ENCODE results near the gene RNU1-2. TPM values are rescaled to one million over a fixed set of nuclear protein-coding genes. Genes with fewer than 3 reads are reported as not detected.
"Not testable (repeated sequence)": the region's sequence is repeated elsewhere in the genome, so short reads cannot be mapped to it uniquely, and the experiment has no call there.

RNU1-2 gene
- total RNA-seq, 1 donor from 2014 or later: 9,391 TPM

DNA sequence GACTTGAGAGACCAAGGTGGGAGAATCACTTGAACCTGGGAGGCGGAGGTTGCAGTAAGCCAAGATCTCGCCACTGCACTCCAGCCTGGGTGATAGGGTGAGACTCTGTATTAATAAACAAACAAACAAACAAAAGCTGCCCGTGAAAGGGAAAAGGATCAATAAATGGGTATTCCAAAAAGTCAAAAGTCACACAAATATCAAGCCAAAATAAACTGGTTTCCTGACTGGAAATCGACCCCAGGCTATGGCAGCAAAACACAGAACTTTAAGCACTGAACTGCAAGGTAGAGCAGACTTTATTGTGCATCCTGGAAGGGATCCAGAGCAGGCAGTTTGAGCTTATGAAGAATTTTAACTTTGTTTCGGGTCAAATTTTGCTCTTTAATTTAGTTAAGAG lies 11.3 kb upstream of the RNU1-2 start:
- intact Hi-C loops (cut with DNase I); ATAC-seq (ENCODE audit: poor library complexity): not testable (repeated sequence)

DNA sequence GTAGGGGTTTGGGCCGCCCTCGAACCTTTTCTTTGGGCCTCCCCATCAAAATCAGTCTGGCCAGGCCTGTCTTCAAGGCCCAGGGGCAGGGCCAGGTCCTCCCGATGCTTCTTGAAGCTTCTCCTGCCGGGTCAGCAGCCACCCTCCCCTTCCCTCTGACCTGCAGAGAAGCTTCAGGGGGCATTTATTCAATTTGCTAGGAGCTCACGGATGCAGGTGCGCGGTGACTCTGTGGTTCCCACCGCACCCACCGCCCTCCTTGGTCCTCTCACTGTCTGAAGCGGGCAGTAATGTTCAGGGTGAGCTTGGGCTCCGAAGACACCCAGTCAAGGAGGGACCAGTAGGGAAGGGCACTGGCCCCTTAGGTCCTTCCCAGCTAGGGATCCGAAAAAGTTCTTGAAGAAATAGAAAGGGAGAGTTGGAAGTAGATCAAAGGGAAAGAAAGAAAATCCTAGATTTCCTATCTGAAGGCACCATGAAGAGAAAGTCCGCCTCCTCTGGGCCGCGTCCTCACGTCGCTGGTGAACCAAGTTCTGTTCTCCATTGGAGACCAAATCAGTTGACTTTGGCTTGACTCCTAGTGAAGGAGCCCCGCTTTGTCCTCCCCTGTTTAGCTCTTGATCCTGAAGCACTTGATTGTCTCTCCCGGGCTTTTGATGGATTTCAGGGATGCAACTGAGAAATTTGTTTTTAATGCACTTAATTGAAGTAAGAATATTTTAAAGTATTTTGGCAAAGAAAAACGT lies 8.7 kb upstream of the RNU1-2 start:
- ATAC-seq (ENCODE audit: poor library complexity): no peak
- no peak for DNase-seq
- intact Hi-C loops (cut with DNase I): no loop called here

More for the DNA sequence above, 11.3 kb upstream of the RNU1-2 start:
- not testable (repeated sequence) for DNase-seq

DNA sequence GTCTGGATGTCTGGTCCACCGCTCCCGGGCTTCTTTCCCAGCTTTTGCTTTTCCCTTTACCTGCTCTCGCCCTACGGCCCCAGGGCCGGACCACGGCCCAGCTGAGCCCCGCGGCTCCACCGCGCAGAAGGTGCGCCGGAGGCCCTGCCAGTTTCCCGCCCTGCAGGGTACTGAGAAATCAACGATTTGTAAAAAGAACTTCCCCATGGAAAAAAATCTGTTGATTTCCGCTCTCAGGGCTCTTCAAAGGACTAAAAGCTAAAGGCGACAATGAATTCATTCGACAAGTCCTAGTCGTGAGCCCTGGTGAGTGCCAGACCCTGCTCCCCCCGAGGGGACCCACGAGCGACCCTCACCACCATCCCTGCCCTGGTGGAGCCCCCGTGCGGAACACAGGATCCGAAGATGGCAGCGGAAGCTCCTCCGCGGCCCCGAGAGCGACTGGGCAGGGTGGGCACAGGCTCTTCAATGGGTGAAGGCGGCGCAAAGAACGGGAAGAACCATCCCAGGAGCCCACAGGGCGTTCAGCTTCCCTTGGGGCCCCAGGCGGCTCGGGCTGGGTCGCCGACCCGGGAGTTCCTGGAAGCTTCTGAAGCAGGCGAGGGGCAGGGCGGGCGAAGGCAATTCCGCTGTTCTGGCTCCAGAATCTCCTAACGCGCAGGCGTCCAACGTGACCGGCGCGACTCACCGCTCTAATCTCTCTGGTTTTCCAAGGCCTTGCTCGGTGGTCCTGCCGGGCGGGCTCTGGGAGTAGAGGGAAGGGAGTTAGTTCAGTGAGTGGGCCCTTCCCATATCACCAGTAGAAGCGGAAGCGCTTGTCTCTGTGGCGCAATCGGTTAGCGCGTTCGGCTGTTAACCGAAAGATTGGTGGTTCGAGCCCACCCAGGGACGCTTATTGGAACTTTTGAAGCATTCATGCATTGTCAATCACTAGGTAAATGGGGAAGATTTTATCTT lies 6.6 kb upstream of the RNU1-2 start:
- ATAC-seq (ENCODE audit: poor library complexity): peak; percentile 94
- peak; percentile 83 for DNase-seq
- intact Hi-C loops (cut with DNase I): no loop called here

DNA sequence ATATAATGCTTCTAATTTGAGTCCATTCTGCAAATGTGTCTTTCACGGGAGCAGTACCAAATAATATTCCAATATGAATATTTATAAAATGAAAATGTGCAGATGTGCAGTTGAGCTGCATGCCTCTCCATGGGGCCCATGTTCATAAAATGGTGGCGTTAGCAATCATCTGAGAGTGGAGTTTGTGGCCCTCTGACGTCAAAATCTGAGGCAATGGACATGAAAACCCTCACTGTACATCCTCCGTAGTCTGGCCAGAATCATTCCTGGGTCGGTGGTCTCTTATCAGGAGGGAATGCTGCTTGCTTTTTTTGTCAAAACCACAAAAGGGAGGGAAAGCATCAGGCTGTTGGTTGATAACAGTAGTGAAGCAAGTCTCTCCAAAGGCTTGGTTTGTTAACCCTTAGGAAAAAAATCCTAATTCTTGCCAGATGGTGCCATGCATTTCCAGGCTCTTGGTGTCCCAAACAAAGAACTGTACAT lies 5.2 kb upstream of the RNU1-2 start:
- DNase-seq; intact Hi-C loops (cut with DNase I); ATAC-seq (ENCODE audit: poor library complexity): not testable (repeated sequence)

DNA sequence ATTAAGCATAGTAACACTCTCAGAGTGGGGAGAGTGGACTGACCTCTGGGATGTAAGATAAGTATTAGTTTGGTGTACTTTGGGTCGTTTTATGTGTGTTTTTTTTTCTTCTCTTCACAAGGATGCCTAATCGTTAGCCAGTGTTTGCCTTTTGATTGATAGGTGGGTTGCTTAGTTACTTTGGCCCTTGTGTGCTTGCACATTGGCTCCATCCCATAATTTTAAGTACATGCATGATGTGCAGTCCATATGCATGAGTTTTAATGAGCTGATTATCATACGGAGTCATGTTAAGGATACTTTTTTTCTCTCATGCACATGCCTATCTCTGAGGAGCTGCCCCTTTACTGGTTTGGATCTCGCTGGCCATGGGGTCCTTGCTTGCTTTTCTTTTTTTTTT lies 4.7 kb upstream of the RNU1-2 start:
- DNase-seq; ATAC-seq (ENCODE audit: poor library complexity); intact Hi-C loops (cut with DNase I): not testable (repeated sequence)

DNA sequence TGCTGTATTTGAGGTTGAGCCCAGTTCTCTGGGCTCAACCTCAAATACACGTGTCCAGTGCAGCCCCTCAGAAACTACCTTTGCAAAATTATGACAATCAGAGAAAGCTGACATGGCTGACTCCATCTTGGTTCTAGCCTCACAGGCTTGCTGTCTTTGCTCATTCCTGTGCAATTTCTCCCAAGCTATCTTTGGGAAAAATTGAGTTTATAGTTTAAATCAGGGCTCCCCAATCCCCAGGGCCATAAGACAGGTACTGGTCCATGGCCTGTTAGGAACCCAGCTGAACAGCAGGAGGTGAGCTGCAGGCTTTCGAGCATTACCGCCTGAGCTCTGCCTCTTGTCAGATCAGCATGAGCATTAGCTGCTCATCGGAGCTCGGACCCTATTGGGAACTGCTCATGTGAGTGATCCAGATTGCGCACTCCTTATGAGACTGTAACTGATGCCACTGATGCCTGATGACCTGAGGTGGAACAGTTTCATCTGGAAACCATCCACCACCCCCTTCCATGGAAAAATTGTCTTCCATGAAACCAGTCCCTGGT lies 2.7 kb upstream of the RNU1-2 start:
- ATAC-seq (ENCODE audit: poor library complexity); intact Hi-C loops (cut with DNase I); DNase-seq: not testable (repeated sequence)

DNA sequence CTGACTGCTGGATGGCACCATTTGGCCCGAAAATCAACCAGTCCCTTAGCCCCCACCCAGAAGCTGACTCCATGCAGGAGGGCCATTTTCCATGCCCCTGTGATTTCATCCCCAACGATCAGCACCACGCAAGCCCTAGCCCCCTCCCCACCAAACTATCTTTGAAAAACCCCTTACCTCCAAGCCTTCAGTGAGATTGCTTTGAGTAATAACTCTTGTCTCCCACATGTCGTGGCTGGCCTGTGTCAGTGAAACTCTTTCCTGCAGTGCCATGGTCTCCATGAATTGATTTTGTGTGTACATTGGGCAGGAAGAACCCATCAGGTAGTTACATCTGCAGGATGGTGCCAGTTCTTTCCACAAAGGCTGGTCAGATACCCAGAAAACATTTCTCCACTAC lies 2.0 kb upstream of the RNU1-2 start:
- ATAC-seq (ENCODE audit: poor library complexity); intact Hi-C loops (cut with DNase I); DNase-seq: not testable (repeated sequence)

DNA sequence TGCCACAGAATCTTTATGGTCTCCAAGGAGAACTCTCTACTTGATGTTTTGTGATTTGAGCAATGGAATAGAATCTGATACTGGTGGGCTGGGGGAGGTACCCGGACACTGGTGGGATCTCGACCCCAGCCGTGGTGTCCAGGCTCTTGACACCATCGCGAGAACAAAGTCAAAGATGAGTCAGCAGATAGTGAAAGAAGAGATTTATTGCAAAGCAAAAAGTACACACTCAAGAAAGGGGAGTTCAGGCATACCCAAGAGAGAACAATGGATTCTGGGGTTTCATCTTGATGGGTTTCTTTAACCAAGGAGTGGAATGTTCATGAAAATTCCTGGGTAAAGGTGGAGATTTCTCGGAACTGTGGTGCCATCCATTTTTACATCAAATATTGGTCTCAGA lies 1.4 kb upstream of the RNU1-2 start:
- ATAC-seq (ENCODE audit: poor library complexity); DNase-seq; intact Hi-C loops (cut with DNase I): not testable (repeated sequence)

DNA sequence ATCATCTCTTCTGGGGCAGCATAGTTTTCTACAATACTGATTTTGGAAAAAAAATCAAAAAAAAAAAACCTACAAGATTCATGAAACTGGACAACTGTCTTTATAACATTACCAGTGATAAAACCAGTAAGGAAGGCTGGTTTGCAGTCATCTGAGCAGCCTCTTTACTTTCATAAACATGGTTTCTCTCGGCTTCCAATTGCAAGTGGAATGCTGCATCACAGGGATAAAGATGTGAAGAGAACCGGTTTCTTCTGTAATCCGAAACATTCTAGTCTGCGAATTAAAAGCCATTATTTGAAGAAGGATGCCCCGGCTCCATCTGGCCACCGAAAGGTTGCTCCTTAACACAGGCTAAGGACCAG lies 565 bp upstream of the RNU1-2 start:
- intact Hi-C loops (cut with DNase I); DNase-seq; ATAC-seq (ENCODE audit: poor library complexity): not testable (repeated sequence)

DNA sequence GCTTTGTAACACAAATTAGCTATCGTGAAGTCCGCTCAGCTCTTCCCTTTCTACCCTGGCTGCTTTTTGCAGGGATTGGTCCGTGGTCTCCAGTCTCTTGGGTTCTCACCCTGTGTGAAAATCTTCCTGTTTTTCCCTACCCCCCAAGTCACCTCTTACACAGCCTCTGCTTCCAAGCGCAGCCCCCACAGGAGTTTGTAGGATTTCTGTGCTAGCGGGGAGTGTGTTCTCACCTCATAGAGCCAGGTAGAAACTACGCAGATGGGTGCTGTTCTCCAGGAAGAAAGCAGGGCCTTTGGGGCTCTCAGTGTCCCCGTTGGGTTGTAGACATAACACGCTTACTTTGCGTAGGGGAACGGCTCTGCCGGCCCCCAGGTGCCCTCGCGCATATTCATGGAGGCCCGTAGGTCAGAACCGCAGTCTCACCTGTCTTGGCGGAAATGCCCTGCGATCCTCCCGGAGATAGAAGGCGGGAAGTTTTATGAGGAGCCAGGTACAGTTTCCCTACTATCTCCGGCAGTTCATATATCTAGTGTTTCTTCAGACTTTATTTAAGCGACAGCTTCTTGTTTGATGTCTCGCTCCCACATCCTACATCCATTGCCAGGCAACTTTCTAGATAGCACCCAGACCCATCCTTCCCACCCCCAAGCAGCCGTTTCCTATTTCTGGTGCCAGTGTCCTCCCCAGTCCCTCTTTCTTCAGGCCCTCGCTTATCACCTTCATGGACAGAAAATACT lies 706 bp downstream of the RNU1-2 start:
- ATAC-seq (ENCODE audit: poor library complexity); intact Hi-C loops (cut with DNase I): not testable (repeated sequence)
- DNase-seq: peak; percentile 44

DNA sequence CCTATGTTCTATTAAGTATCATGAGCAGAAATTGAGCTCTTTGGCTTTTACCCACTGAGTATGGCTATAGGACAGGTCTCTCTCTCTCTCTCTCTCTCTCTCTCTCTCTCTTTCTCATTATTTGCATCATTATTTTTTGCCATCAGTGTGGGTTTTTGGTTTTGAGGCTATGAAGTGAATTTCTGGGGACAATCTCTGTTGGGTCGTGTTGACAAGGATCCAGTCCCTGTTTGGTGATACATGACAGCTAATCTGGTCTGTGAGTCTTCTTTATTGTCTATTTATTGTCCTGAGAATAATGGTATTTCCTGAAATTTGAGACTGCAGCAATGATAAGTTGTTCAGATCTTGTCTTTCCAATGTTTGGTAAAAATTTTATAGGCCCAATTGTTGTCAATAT lies 1.9 kb downstream of the RNU1-2 start:
- DNase-seq; intact Hi-C loops (cut with DNase I); ATAC-seq (ENCODE audit: poor library complexity): not testable (repeated sequence)

DNA sequence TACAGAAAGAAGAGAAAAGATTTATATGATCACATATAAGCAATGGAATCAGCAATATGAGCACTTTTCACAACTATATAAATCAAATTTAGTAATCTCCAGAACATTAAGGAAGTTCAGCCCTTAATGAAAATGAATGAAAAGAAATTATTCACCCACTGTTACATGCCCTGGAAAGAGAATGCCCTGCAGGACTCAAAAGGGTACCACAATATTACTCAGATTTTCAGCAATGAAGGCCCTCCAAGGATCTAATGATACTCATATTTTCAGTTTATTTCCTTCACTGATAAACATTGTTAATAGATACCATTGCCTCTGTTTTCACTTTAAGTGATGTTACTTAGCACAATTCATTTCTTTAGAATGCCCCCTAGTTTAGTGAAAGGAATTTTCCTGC lies 2.5 kb downstream of the RNU1-2 start:
- DNase-seq; intact Hi-C loops (cut with DNase I); ATAC-seq (ENCODE audit: poor library complexity): not testable (repeated sequence)

DNA sequence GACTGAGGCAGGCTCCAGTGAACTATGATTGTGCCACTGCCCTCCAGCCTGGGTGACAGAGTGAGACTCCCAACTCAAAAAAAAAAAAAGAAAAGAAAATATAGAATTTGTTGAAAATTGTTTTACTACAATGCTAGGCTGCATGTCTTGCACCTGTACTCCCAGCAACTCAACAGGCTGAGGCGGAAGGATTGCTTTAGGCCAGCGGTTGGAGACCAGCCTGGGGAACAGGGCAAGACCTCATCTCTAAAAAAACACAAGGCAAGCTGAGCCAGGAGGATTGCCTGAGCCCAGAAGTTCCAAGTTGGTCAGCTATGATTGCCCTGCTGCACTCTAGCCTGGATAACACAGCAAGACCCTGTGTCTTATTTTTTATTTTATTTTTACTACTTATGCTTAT lies 3.2 kb downstream of the RNU1-2 start:
- DNase-seq; ATAC-seq (ENCODE audit: poor library complexity); intact Hi-C loops (cut with DNase I): not testable (repeated sequence)

DNA sequence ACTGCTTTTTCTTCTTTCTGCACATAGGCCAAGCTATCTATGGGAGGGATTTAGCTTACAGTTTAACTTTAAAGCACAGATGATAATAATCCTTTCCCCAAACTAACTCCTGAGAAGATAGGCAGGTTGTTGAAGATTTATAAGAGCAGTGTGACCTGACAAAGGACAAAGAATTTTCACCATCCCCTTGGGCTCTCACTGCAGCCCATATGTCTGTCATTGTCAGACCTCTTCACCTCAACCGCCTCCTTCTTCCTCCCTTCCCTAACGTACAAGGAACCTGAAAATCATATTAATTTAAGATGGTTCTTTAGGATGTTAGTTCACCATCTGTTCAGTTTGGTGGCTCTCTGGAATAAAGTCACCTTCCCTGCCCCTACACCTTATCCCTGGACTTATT lies 5.0 kb downstream of the RNU1-2 start:
- ATAC-seq (ENCODE audit: poor library complexity) (no peak), DNase-seq (no peak)
- intact Hi-C loops (cut with DNase I): no loop called here

DNA sequence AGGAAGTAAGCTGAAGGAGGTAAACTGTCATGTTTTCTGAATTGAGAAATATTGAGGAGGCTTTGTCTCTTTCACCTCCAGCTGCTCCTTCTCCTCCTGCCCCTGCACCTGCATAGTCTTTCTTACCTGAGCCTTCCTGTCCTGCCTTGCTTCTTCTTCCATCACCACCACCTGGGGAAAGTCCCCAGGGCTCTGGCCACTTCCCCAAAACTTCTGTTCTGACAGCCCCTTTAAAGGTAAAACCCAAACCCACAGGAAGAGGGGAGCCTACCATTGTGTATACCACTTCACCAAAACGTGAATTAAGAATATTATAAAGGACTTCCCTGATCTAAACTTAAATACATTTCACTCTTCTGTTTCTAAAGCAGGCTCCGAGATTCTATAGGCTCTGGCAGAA lies 5.6 kb downstream of the RNU1-2 start:
- intact Hi-C loops (cut with DNase I); ATAC-seq (ENCODE audit: poor library complexity); DNase-seq: not testable (repeated sequence)

DNA sequence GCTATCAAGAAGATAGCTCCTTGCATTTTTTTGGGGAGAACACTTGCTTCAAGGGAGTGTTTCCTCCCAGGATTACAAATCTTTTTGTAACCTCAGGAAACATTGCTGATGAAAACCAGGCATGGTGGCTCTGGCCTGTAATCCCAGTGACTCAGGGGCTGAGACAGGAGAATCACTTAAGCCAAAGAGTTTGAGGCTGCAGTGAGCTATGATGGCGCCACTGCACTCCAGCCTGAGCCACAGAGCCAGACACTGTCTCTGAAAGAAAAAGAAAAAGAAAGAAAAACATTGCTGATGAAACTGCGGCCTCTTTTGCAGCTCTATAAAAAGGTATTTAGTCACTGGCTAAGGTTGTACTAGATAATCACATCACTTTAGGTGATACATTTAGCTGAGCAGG lies 7.3 kb downstream of the RNU1-2 start:
- intact Hi-C loops (cut with DNase I): no loop called here
- no peak for DNase-seq

DNA sequence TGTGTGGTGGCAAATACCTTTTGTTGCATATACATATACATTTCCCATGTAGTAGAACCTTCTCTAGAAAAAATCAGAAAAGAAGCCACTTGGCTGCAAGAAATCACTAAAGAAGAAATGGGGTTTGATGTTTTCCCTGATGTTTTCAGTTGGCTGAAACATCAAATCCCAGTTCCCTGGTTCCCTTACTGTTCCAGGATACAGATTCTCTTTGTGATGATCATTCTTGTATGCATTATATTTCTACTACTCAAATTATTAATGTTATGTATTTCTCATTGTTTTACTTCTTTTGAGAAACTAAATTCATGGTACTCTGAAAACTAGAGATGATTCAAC lies 7.6 kb downstream of the RNU1-2 start:
- ATAC-seq (ENCODE audit: poor library complexity): no peak
- intact Hi-C loops (cut with DNase I): no loop called here
- no peak for DNase-seq

More for the DNA sequence above, 7.3 kb downstream of the RNU1-2 start:
- ATAC-seq (ENCODE audit: poor library complexity): no peak

DNA sequence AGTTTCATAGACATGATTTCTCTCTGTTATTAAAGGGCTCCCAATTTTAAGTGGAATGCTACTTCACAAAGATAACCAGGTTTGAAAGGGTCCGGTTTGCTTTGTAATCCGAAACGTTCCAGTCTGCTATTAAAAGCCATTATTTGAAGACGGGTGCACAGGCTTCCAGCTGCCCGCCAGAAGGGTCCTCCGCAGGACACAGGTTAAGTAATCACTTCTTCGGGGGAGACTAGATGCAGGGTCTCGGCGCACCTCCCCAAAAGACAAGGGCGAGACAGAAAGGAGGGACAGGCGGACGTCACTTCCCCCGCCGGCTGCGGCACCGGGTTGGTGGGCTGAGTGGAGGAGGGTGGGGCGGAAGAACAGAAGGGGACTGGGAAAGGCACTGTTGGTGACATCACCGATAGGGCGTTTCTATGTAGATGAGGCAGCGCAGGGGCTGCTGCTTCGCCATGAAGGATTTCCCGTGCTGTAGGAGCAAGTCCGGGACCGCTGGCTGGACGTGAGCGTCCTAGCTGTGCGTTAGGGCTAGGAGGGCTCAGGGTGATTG lies 8.9 kb downstream of the RNU1-2 start:
- peak; percentile 100 for ATAC-seq (ENCODE audit: poor library complexity)
- intact Hi-C loops (cut with DNase I): no loop called here
- DNase-seq: peak; percentile 97

Data from Right ventricle myocardium superior (tissue), 1 donor.